ENCODE data around the gene BTBD7.
"Not testable (repeated sequence)": the region's sequence is repeated elsewhere in the genome, so short reads cannot be mapped to it uniquely, and the experiment has no call there.

The BTBD7 gene

DNA sequence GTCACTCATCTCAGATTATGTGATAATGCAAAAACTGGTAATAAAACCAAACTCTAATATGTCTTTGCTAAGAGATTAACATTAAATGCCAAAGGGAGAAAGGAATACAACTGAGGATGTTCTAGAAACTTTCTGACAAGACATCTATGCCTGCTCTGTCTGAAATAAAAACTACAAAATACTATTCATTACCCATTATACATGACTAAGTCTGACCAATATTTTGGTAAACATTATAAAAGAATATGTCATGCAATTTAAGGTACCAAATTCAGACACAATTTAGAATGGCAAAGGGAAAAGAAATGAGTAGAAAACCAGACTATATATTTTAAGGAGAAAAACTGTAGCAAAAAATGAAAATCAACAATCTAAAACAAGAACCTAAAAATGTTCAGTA is 86.3 kb downstream of the BTBD7 start:
- no peak for DNase-seq (ENCODE audit: low read depth, low spot score)

DNA sequence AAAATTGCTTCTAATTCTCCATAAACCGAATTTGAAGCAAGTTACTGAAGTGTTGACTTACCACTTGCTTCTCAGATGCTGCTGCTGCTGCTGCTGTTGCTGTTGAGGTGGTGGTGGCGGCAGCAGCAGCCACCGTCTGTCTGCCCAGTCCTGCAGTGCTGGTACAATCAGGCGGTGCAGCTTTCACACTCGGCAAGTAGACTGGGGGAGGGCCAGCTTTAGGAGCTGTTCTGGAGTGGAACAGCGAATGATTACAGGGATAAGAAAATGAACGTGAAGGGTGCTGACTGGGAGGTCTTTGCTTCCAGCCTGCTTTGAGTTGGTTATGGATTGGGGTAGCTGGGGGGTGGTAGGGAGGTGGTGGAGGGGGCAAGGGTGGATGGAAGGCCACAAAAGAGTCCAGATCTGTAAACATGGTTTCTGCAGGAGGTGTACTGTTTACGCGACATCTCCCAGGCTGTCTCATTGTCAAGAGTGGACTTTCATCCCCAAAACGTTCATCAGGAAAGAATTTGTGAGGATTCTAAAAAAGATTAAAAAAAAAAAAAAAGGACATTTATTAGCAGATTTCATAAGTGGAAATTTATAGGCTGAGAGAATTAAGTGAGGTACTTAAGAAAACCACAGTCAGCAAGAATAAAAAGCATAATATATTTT is 86.9 kb downstream of the BTBD7 start:
- DNase-seq (ENCODE audit: low read depth, low spot score), result no peak

DNA sequence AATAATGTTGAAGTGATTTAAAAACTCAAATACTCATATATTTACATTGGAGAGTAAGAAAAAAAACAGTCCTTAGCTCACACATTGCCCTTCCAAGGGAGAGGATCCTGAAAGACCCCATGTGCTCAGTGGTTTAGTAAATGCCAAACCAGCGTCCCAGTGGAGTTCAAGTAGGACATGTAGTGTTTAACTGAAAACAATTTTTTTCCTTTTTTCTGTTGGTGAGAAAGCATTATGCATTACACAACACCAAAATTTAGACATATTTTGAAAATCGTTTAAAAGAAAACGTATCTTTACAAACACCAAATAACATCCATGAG is 92.2 kb downstream of the BTBD7 start:
- no peak for DNase-seq (ENCODE audit: low read depth, low spot score)

DNA sequence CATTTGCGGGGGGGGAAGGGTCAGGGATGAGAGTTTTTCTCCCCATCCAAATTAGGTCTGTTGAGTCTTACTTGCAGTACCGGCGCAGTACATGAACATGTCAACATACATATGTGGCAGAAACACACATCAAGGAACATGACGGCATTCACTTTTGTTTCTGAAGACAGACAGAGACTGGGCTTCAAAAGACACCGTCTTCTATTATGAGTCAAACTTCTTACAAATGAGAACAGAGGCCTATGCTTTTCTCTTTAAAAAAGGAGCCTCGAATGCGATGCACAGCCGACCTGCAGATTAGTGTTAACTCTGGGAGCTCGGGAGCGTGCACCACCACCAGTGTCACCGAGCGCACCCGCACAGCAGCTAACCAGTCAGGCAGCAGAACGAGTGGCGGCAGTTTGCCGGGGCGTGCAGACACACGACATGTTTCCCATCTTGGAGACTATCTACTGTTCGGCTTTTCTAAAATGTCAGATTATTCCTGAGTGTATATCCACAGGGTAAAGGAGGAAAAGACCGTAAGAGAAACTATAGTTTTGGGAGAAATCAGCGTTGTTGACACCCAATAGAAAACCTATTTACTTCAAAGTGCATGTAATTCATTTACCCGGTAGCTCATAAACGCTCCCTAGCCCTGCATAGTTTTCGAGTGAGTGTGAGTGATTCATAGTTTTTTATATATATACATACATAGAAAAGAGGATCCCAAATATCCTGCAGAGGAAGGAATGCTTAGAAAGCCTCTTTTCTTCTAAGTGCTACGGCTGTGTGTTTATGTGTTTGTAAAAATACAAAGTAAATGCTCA is 92.8 kb downstream of the BTBD7 start:
- no peak for DNase-seq (ENCODE audit: low read depth, low spot score)

DNA sequence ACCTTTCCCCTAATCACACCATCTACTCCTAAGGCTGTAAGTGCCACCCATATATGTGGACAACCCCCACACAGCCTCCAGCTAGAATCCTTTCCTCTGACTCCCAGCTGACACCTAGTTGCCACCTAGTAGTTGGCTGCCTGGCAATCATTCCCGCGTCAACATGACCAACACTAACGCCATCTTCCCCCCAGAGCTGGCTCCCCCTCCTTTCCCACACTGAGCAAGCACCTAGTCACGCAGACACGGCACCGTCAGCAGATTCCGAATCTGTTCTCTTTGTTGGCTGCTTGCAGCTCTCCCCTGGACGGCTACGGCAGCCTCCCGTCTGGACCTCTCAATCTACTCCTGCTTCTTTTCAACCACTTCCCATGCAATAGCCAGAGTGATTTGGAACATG is 98.0 kb downstream of the BTBD7 start:
- no peak for DNase-seq (ENCODE audit: low read depth, low spot score)

DNA sequence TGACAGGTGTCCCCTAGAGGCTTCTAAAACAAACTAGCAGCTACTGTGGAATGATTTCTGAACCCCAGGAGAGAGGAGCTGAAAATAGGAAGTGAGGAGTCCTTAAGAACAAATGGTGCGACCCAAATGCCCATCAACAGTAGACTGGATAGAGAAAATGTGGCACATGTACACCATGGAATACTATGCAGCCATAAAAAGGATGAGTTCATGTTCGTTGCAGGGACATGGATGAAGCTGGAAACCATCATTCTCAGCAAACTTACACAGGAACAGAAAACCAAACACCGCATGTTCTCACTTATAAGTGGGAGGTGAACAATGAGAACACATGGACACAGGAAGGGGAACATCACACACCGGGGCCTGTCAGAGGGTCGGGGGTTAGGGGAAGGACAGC is 99.8 kb downstream of the BTBD7 start:
- DNase-seq (ENCODE audit: low read depth, low spot score), result not testable (repeated sequence)

DNA sequence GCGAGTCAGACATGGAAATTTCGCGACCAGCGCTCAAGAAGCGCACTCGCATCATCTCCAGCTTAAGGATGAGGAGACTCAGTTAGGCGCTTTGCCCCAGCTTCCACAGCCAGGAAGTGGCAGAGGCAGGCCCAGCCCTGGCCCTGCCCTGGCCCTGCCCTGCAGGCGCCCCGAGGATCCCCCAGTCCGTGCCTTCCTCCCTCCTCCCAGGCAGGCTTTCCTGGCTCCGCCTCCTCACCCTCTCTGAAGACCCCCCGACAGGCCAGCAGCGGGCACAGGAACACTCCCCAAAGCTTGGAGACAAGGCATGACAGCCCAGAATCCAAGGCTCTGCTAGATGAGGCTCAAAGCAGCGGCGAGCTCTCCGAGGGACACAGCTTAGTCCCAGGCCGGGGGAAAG is 100.7 kb downstream of the BTBD7 start:
- no peak for DNase-seq (ENCODE audit: low read depth, low spot score)

DNA sequence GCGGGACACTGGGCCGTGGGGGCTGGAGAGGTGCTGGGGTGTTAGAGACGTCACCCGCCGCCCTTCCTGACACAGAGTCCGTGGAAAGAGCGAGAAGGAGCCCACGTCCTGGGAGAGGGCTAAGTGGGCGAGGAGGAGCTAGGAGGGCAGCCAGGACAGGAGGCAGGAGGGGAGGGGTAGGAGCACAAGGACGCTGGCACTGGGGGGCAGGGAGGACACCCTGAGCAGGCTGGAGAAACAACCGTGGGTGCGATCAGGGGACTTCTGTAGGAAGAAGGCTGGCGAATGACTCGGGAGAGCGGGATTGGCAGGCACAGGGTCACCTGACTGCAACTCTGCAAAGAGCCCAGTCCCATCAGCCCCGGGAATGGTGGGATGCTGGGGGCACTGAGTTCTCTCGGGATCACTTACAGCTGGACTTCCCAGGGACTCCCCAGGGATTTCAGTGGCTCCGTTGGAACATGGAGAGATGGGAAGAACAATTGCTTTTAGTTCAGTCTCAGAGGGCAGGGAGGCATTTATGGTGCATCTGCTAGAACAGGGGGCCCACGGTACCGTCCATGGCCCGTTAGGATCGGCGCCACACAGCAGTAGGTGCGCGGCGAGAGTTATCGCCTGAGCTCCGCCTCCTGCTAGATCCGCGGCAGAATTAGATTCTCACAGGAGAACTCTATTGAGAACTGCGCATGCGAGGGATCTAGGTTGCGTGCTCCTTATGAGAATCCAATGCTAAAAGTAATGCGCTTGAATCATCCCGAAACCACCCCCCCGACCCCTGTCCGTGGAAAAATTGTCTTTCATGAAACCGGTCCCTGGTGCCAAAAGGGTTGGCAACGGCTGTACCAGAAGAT is 101.5 kb downstream of the BTBD7 start:
- no peak for DNase-seq (ENCODE audit: low read depth, low spot score)

DNA sequence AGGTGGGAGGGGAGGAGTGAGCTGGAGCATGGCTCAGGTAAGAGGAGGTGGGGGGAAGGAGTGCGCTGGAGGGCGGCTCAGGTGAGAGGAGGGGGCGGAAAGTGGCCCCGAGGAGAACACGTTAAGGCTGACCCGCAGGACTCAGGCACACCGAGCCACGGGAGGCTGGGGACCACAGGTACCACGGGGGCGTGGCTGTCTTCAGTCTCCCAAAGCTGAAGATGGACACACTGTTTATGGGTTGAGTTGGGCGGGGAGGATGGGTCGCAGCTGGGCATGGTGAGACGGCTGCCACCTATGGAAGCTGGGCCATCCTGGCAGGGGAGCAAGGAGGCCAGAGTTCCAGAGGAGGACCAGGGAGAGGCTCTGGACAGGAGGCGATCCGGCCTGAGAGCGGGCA is 102.3 kb downstream of the BTBD7 start:
- DNase-seq (ENCODE audit: low read depth, low spot score), result no peak

DNA sequence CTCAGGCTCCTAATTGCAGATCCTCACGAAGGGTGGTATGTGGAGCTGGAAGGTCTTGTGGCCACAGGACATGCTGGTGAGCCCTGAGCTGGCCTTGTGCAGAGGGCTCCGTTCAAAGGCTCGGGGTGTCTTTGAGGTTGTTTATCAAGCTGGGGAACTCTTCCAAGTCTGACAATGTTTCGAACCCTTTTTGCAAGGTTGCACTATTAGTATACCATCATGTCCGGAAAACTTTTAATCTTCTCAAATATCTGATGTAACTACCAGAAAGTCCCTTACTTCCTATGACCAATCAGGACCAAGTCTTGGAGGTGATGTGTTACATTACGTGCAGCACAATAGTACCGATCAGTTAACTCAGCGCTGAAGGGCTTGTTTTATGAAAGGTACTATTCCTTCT is 104.3 kb downstream of the BTBD7 start:
- no peak for DNase-seq (ENCODE audit: low read depth, low spot score)

DNA sequence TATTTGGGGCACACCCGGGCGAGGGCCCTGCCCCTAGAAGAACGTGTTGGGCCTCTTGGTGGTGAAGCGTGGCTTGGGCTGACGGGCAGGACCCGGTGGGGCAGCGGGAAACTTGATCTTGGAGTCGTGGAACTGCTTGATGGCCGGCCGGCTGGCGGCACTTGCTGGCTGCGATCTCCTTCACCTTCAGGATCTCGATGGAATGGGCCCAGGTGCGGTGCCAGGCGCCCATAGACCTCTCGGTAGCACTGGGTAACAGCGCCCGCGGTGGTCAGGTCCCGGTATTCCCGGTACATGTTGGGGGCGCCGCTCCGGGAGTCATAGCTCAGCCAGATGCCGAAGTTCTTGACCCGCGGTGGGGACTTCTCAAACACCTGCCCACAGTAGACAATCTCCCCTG is 109.3 kb downstream of the BTBD7 start:
- DNase-seq (ENCODE audit: low read depth, low spot score), result no peak

DNA sequence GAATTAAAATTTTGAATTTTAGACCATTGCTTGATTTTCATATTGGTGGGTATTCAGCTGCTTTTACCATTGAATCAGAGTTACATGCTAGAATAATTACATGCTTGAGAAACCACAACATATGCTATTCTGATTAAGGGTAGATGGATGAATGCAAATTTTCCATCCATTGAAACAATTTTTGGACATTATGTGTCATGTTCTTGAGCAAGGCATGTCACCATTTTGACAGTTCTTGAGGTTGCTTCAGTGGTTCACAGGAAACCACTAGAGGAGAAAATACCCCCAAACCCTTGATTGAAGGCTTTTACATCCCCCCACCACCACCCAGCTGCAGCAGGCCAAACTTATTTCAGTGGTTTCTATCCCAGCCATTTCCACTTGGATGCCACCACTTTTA is 112.3 kb downstream of the BTBD7 start:
- DNase-seq (ENCODE audit: low read depth, low spot score), result no peak

DNA sequence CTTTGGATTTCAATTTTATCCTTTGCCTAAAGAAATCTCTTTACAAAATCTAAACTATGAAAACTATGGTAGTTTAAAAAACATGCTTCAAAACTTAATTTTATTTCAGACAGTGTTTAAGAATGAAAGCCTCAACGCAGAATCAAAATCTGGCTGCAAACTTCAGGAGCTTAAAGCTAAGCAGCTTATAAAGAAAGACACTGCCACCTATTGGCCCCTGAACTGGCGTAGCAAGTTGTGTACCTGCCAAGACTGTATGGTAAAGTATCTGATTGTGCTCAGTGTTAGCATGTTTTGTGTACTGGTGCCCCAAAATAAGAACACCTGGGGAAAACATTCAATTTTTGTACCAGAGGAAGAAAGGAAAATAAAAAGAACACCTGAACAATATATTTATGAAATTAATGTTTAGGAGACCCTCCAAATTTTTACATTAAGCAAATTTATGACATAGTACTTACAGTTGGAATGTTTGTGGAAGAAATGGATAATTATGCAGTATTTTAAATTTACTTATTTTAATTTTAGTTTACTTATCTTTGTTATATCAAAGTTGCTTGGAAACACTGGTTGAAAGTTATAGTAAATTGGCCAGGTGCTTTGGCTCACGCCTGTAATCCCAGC is 113.6 kb downstream of the BTBD7 start:
- no peak for DNase-seq (ENCODE audit: low read depth, low spot score)

DNA sequence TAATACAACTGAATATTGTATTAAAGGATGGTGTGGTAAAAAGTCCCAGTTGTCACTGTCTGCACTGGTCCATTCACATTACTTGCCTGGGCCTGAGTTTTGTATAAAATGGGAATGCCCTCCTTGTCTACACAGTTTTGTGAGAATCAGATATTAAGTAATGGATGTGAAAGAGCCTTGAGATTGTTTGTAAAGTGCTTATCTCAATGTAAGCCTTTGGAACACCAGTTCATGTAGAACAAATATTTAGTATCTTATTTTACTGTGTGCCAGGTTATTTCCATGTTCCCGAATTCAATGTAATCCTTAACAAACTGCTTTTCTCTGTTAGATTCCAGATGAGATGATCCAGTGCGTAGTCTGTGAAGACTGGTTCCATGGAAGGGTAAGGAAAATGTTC is 118.2 kb downstream of the BTBD7 start:
- no peak for DNase-seq (ENCODE audit: low read depth, low spot score)

DNA sequence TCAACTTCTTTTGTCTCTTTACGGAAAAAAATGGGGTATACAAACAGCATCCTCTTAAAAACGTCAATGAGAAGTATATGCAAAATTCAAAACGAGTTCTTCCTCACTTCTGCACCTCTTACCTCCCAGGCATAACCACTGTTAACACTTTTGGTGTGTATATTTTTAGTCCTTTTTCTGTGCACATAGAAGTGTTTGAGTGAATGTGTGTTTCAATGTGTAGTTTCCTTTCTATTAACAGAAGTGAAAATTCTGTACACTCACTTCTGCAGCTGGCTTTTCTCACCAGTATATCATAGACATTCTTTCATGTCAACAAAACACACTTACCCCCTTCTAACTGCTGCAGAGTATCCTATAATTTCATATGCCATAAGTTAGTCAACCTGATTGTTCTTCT is 120.4 kb downstream of the BTBD7 start:
- DNase-seq (ENCODE audit: low read depth, low spot score), result no peak

DNA sequence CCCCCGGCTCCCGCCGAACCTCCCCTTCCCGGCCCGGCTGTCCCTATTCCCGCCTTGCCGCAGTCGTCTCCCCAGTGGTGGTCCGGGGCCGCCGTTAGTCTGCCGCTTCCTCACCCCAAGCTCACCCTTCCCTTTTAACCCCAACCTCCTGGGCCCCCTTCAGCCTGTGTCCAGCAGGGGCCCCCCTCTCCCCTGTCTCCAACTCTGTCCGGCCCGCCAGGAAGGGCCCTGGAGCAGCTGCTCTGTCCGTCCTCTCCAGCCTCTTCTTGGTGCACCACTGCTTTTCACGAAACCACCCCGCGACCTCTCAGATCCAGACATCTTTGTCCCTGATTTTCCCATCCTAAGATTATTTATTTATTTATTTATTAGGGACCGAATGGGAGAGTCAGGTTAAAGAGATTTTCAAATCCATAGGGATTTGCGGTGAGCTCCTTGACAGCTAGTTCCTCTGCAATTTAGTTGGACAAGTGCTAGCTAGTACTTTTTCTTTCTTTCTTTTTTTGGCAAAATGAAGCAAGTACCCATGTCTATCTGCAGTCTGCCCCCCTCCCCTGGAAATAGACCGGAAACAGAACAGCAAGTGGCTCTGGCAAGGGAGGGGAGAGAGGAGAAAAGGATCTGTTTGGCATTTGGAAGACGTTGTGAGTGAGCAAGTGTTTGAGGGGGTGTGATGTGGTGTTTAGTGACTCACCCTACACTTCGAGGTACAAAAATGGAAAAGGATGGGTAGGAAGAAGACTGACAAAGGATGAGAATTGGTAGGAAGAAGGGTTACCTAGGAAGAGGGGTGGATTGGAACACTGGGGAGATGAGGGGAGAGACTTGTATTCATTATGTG is 125.1 kb downstream of the BTBD7 start:
- no peak for DNase-seq (ENCODE audit: low read depth, low spot score)

DNA sequence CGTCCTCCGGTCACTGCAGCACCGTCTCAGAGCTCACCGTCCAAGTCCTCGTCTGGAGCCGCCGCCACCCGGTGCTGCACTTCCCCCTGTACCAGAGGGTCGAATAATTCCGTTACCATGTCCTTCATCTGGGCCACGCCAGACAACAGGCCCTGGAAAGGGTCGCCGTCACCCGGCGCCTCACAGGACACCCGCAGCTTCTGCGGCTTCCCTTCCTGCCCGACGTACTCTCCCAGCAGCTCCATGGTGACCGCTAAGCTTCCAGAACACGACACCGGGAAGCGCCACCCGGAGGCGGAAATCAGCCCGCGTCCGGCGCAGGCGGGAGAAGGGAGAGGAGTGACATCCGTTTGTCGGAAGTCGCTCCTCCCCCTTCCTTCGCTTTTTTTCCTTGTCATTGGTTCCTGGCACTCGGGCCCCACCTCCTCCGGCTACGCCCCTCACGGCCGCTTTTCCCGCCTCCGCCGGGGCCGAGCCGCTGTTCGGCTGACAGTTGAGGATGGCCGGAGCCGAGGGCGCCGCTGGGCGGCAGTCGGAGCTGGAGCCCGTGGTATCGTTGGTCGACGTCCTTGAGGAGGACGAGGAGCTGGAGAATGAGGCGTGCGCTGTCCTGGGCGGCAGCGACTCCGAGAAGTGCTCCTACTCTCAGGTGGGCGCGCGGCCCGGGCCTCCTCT is 125.9 kb downstream of the BTBD7 start, which contains the start of the genes GON7 and UBR7:
GON7 (minus strand) TSS at position 273 of the 675 bp plus-strand sequence; CDS start at position 245, 28 bp downstream.
UBR7 (plus strand) TSS at position 464 of the 675 bp plus-strand sequence; CDS start at position 500, 36 bp downstream.
- peak; percentile 85 for DNase-seq (ENCODE audit: low read depth, low spot score)

DNA sequence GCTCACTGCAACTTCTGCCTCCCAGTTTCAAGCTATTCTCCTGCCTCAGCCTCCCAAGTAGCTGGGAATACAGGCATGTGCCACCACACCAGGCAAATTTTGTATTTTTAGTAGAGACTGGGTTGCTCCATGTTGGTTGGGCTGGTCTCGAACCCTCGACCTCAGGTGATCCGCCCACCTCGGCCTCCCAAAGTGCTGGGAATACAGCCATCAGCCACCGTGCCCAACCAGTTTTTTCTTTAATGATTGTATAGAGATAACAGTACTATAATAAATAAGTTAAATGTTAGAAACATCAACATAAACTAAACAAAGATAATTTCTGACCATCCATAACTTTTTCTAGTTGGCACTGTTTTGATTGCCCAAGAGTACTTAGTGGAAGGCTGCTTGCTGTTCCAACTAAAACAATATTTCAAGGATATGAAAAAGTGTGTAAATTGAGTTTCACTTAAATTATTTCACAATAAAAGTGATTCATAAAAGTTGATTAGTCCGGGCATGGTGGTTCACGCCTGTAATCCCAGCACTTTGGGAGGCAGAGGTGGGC is 131.6 kb downstream of the BTBD7 start:
- no peak for DNase-seq (ENCODE audit: low read depth, low spot score)

DNA sequence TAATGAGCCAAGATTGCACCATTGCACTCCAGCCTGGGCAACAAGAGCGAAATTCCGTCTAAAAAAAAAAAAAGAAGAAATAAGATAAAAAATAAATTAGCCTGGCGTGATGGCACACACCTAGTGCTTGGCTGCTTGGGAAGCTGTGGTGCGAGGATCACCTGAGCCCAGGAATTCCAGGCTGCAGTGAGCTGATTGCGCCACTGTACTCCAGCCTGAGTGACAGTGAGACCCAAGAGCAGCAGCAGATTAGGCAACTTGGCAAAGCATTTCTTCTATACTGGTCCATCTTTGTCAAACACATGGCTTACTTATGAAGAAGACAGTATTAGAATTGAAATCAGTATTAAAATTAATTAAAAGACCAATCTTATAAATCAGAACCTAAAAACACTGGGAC is 132.3 kb downstream of the BTBD7 start:
- no peak for DNase-seq (ENCODE audit: low read depth, low spot score)

DNA sequence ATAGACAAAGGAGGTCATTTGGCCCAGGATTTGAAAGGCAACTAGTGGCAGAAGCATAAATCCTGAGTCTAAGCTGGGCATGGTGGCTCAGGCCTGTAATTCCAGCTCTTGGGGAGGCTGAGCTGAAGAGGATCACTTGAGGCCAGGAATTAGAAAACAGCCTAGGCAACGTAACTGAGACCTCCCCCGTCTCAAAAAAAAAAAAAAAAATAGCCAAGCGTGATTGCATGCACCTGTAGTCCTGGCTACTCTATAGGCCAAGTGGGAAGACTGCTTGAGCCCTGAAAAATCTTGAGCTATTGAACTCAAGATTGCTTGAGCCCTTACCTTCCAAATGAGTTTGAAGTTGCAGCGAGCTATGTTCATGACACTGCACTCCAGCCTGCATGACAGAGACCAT is 133.8 kb downstream of the BTBD7 start:
- no peak for DNase-seq (ENCODE audit: low read depth, low spot score)

All from brain pericyte (primary cell).